HEK293T (cell line): Measurements from ENCODE around the gene ALKAL2.

Source experiments
- CTBP1 ChIP-seq: fragments of 450-650 bp; IDR thresholded peaks from 2 replicates; pipeline ENCODE4 v1.6.1; 2016; ENCODE audit warnings: borderline replicate concordance
- FOXM1 ChIP-seq: fragments of 450-650 bp; IDR thresholded peaks from 2 replicates; pipeline ENCODE4 v1.6.1; 2017; ENCODE audit warnings: mild to moderate bottlenecking, borderline replicate concordance

DNA sequence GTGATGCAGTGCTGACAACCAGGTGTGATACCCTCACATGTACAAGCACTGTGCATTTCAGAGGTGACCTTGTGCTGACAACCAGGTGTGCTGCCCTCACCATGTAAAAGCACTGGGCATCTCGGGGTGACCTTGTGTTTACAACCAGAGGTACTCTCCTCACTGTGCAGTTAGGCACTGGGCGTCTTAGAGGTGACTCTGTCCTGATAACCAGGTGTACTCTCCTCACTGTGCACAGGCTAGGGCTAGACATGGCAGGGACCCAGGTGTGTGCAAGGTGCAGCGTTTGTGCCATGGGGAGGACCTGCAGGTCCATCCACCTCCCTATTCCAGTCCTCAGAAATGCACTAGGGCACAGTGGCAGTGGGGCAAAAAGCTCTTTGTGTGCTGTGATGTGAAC, 8.5 kb upstream of the ALKAL2 start:
- TF ChIP-seq FOXM1 (no peak), CTBP1 (no peak)
